Measurements from ENCODE around the gene SPATA2L.

SPATA2L gene

GRCh38 chr16:89701425-89702406, at the start of gene SPATA2L:
TSS of gene SPATA2L (minus strand) at chr16:89701705. CDS start at chr16:89701232, 473 bp downstream.
- intact Hi-C loops (cut with DNase I), result loop anchor here (2.0 kb wide), 2 partner anchors 15 to 159 kb away; partner anchors contain the start of gene CDK10
- peak; percentile 63 to 99 (median 94) for DNase-seq

- DNase-seq, result no peak
- intact Hi-C loops (cut with DNase I), result loop anchor here (5.0 kb wide), 1 partner anchor 43 kb away; no protein-coding TSS in a partner anchor
Measured at GRCh38 chr16:89749637-89750036, 48.1 kb upstream of the SPATA2L start.

DNA sequence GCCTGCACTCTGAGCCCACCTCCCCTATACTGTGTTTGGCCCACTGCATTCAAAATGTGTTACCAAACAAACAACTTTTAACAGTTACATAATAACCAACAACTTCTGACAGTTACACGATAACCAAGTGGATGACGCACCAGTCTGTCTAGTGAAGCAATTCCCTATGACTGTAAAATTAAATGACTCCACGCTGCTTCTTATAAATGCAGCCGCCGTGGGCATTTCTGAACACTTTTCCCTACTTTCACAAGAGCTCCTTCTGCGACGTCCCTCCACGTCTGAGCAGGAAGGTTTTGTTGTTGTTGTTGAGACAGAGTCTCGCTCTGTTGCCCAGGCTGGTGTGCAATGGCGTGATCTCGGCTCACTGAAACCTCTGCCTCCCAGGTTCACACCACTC, 47.4 kb upstream of the SPATA2L start:
- intact Hi-C loops (cut with DNase I), result no loop called here
- DNase-seq, result no peak

DNA sequence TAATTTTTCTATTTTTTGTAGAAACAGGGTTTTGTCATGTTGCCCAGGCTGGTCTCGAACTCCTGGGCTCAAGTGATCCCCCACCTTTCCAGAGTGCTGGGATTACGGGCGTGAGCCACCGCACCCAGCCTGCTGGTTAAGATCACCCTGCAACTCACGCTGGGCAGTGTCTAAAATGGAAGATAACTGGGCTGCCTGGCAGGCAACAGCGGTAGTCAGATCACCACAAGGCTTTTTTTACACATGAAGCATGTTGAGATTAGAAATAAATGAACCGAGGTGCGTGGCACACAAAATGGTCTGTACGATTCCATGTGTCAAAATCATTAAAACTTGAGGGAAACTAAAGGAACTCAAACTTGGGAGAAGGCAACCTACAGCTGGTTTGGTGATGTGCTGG, 46.6 kb upstream of the SPATA2L start:
- intact Hi-C loops (cut with DNase I), result no loop called here
- no peak for DNase-seq

GRCh38 chr16:89746043-89746442, 44.5 kb upstream of the SPATA2L start:
- intact Hi-C loops (cut with DNase I), result no loop called here
- DNase-seq, result no peak

DNA sequence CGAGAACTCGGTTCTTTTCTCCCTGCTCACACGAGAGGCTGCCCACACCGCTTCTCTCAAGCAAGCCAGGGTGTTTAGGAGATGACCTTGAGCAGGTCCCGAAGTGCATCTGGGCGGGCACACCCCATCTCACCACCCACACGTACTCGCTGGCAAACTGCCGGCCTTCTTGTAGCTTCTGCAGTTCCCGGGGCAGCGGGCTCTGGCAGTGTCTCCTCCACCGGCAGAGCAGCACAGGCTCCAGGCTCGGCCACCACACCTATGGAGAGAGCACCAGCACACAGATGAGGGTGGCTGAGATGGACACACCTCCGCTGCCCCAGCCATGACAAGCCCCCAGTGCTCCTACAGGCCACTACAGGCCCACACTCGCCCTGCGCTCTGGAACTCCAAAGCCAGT, 43.3 kb upstream of the SPATA2L start:
- DNase-seq, result no peak
- intact Hi-C loops (cut with DNase I), result no loop called here

DNA sequence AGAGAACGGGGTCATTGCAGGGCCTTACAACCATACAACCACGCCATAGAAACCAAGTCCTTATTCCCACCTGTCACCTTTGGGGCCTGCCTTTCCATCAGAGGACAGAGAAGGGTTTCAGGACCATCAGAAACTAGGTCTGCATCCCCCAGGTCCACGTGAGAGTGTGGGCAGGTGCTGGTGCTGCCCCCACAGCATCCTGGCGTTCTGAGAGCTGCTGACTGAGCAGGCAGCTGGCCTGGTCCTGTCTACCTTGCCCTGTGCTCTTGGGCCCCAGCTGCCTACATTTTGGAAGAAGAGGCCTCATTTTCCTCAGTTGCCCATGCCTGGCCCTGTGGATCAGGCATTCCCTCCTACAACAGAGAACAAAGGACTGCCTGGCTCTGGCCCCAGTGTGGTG, 41.4 kb upstream of the SPATA2L start:
- no peak for DNase-seq
- intact Hi-C loops (cut with DNase I), result no loop called here

GRCh38 chr16:89741342-89742014, 40.0 kb upstream of the SPATA2L start:
- DNase-seq, result peak in 1 of 10 donors; percentile 10
- intact Hi-C loops (cut with DNase I), result no loop called here

GRCh38 chr16:89739383-89739782, 37.9 kb upstream of the SPATA2L start:
- DNase-seq, result no peak
- intact Hi-C loops (cut with DNase I), result no loop called here

GRCh38 chr16:89738538-89739317, 37.2 kb upstream of the SPATA2L start:
- intact Hi-C loops (cut with DNase I), result no loop called here
- DNase-seq, result no peak

DNA sequence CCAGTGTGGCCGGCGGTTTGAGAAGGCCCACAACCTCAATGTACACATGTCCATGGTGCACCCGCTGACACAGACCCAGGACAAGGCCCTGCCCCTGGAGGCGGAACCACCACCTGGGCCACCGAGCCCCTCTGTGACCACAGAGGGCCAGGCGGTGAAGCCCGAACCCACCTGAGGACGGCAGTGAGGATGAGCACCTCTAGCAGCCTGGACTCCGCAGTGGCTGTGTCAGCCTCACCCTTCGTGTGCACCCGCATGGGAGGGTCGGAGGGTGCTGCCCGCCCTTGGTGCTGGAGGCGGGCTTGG, 36.5 kb upstream of the SPATA2L start:
- intact Hi-C loops (cut with DNase I), result no loop called here
- DNase-seq, result no peak

DNA sequence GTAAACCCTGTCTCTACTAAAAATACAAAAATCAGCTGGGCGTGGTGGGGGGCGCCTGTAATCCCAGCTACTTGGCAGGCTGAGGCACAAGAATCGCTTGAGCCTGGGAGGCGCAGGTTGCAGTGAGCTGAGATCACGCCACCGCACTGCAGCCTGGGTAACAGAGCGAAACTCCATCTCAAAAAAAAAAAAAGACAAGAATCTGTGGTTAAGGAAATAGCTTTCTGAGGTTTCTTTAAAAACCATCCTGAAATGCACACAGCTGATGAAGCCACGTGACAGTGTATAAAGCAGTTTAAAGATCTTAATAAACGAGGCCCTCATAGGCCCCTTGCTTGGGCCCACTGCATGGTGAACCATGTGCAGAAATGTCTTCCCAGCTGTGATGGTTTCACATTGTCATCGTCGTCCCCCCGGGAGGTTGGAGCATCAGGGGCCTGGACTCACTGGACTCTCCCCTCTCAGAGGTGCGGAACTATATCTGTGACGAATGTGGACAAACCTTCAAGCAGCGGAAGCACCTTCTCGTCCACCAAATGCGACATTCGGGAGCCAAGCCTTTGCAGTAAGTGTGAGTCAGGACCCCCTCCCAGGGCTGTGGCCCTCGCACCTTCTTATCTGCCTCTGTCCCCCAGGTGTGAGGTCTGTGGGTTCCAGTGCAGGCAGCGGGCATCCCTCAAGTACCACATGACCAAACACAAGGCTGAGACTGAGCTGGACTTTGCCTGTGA, 36.0 kb upstream of the SPATA2L start:
- no peak for DNase-seq

GRCh38 chr16:89736554-89736953, 35.0 kb upstream of the SPATA2L start:
- DNase-seq, result no peak
- intact Hi-C loops (cut with DNase I), result no loop called here

More for the DNA sequence above, 36.0 kb upstream of the SPATA2L start:
- intact Hi-C loops (cut with DNase I), result no loop called here

DNA sequence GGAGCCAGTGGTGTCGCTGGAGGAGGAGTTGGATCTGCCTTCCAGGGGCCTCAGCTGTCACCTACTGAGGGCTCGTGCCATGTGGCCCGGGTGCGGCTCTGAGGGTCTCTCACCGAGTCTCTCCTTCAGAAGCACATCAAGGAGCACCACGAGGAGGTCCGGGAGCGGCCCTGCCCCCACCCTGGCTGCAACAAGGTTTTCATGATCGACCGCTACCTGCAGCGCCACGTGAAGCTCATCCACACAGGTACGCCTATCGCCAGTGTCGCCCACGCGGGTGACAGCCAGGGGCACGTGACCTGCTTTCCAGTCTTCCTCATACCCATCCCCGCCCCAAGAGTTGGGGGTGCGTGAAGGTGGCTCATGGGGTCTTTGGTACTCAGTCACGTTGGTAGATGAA, 32.3 kb upstream of the SPATA2L start:
- intact Hi-C loops (cut with DNase I), result no loop called here
- no peak for DNase-seq

GRCh38 chr16:89733322-89733721, 31.8 kb upstream of the SPATA2L start:
- DNase-seq, result no peak
- intact Hi-C loops (cut with DNase I), result no loop called here

GRCh38 chr16:89732918-89733242, 31.4 kb upstream of the SPATA2L start:
- intact Hi-C loops (cut with DNase I), result no loop called here
- no peak for DNase-seq

DNA sequence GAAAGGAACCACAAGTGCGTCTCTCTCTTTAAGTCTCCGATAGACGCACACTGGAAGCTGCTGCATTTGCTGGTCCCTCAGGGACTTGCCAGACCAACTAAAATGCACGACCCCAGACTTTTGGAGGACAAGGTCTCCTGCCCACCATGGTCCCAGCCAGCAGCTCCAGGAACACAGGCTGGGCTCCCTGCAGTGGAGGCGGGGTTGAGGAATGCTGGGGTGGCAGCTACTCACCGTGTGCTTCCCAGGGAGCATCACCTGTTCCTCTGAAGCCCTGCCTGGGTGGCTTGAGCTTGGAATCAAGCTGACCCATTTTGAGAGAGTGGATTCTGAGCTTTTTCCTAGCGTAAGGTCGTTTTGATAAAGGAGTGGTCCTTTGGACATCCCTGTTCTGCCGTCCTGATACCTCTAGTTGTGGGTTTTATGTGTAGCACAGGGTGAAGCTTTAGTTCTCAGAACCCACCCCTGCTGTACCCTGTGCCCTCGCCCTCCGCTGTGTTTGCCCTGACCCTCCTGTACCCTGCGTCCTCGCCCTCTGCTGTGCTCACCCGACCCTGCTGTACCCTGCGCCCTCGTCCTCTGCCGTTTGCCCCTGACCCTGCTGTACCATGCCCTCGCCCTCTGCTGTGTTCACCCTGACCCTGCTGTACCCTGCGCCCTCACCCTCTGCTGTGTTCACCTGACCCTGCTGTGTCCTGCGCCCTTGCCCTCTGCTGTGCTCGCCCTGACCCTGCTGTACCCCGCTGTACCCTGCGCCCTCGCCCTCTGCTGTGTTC, 30.8 kb upstream of the SPATA2L start:
- no peak for DNase-seq
- intact Hi-C loops (cut with DNase I), result no loop called here

- intact Hi-C loops (cut with DNase I), result no loop called here
- DNase-seq, result no peak
Measured at GRCh38 chr16:89730610-89731234, 29.2 kb upstream of the SPATA2L start.

All from posterior cingulate gyrus (tissue), 11 donors.